Psoas muscle (tissue), 8 donors: ENCODE data around the gene EPHB2. TPM values are rescaled to one million over a fixed set of nuclear protein-coding genes. Genes with fewer than 3 reads are reported as not detected.

ENCODE experiments used
- ATAC-seq, 4 donors: fragments of 200-7000 bp; cut with Tn5 transposase; one replicate each; pipeline ENCODE4 v1.9.1; 2020; ENCODE audit warnings: moderate library complexity in 3 of 4, mild to moderate bottlenecking in 2 of 4
- DNase-seq, 2 donors: peaks; one replicate each; pipeline ENCODE4 v3.0.0-alpha.2; 2020
- H3K27ac ChIP-seq: fragments of 200-600 bp; one replicate; pipeline ENCODE4 v1.8.0; 2022
- H3K27me3 ChIP-seq, 3 donors: fragments of 200-600 bp in 1 of 3; one replicate each; pipeline versions ENCODE4 v1.6.1 to v1.8.0; 2013 to 2022; ENCODE audit warnings: low read length in 2 of 3, mild to moderate bottlenecking in 2 of 3, moderate library complexity in 1 of 3; ENCODE audit not compliant: insufficient read depth in 3 of 3
- H3K36me3 ChIP-seq, 2 donors: fragments of 200-600 bp in 1 of 2; one replicate each; pipeline versions ENCODE4 v1.6.1 to v1.8.0; 2013 to 2022; ENCODE audit warnings: low read depth in 1 of 2, mild to moderate bottlenecking in 1 of 2, moderate library complexity in 1 of 2; ENCODE audit not compliant: insufficient read depth in 1 of 2
- H3K4me1 ChIP-seq: fragments of 200-600 bp; one replicate; pipeline ENCODE4 v1.8.0; 2022
- H3K4me3 ChIP-seq: fragments of 200-600 bp; one replicate; pipeline ENCODE4 v1.8.0; 2022; ENCODE audit warnings: mild to moderate bottlenecking
- H3K9me3 ChIP-seq: fragments of 200-600 bp; one replicate; pipeline ENCODE4 v1.8.0; 2022
- WGBS, 3 donors: extraction: QIAGEN DNeasy Blood & Tissue Kit; methylation state at CpG; one replicate each; pipeline versions ENCODE4 v1.1.6 to v1.1.7; 2013; 5-methylcytosine and 5-hydroxymethylcytosine counted together
- intact Hi-C, 2 donors: fragments of 100-400 bp; cut with DNase I; formaldehyde crosslinking; loops; one replicate each; pipeline versions ENCODE4 v1.11.0 to v1.14.2; 2022
- polyA plus RNA-seq, 3 donors: library from polyadenylated mRNA; stranded (reverse); fragments of 200-250 nt; gene quantifications; one replicate each; pipeline ENCODE4 v1.2.3, GENCODE V29; 2013
- total RNA-seq, 4 donors: library from RNA; stranded (reverse); fragmentation: NEBNext Ultra II Directional in 2 of 4; extraction: Animal tissue kit (Norgen Biotek cat#: 25700) in 2 of 4; gene quantifications; one replicate each; pipeline versions ENCODE4 v1.2.1 to v1.2.4, GENCODE V29; 2021 to 2023
- TF ChIP-seq, protein P1 (sequence below): fragments of 200-600 bp; IDR thresholded peaks from one replicate; pipeline ENCODE4 v1.8.0; 2022; ENCODE audit warnings: antibody characterized with exemption
- donor health status: healthy with polysubstance abuse.
- donor health status: DM: no; HTN: no; CAD: no; lungs with moderate emphysema.
- donor health status: Bipolar disorder and iron deficiency.
- donor health status: healthy.
- donor health status: DM: yes; HTN: yes; CAD: no.
- donor health status: DM: no; HTN: no; CAD: no.
- donor health status: DM: no; HTN: no; CAD: no.
- donor health status: DM: yes; HTN: yes; CAD: no.

EPHB2 gene
- total and polyA plus RNA-seq, 7 donors, result 0.06 to 2.1 (median 0.48) TPM; not detected in 1

DNA sequence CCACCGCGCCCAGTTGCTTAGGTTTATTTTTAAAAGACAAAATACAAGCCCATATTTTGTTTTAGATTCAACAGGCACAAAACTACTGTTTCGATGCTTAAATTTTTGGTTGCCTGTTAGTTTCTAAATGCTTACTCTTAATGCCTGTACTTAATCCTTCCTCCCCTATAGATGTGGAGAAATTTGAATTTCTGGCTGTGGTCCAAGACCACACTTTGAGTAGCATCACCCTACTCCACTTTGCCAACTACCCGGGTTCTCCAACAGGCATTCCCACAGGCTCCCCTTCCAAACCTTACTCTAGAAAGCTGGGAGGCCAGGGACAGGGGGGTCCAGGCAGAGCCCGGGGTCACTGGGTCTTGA, 242.0 kb downstream of the EPHB2 start:
- ATAC-seq, result no peak
- TF ChIP-seq, protein P1, sequence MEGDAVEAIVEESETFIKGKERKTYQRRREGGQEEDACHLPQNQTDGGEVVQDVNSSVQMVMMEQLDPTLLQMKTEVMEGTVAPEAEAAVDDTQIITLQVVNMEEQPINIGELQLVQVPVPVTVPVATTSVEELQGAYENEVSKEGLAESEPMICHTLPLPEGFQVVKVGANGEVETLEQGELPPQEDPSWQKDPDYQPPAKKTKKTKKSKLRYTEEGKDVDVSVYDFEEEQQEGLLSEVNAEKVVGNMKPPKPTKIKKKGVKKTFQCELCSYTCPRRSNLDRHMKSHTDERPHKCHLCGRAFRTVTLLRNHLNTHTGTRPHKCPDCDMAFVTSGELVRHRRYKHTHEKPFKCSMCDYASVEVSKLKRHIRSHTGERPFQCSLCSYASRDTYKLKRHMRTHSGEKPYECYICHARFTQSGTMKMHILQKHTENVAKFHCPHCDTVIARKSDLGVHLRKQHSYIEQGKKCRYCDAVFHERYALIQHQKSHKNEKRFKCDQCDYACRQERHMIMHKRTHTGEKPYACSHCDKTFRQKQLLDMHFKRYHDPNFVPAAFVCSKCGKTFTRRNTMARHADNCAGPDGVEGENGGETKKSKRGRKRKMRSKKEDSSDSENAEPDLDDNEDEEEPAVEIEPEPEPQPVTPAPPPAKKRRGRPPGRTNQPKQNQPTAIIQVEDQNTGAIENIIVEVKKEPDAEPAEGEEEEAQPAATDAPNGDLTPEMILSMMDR, result no peak
- intact Hi-C loops, result no loop called here
- 70 to 80% (median 72%) methylated on average over 5 of the region's 5 CpGs for WGBS, 3 donors
- peaks cover 7 to 69% (median 11%) of the 10 kb centered on the region in 3 donors for H3K27me3 ChIP-seq
- no peak for DNase-seq
- H3K27ac ChIP-seq, result no peak overlapping the region
- peaks cover 3% of the 10 kb centered on the region for H3K9me3 ChIP-seq
- no peak overlapping the region for H3K4me3 ChIP-seq
- H3K4me1 ChIP-seq, result no peaks in the 10 kb centered on the region
- no peaks in the 10 kb centered on the region for H3K36me3 ChIP-seq

- Histone ChIP-seq H3K9me3 (peaks cover 3% of the 10 kb centered on the region), H3K27me3 (peaks cover 7 to 69% (median 11%) of the 10 kb centered on the region in 3 donors), H3K36me3 (no peaks in the 10 kb centered on the region), H3K4me1 (no peaks in the 10 kb centered on the region), H3K4me3 (no peak overlapping the region), H3K27ac (no peak overlapping the region)
- ATAC-seq (no peak), DNase-seq (no peak)
- WGBS, 3 donors, result 6 to 11% (median 9%) methylated on average over 49 to 92 of the region's 92 CpGs
- TF ChIP-seq, protein P1, result no peak
- intact Hi-C loops, result no loop called here
Measured at GRCh38 chr1:22953057-22953739, 242.6 kb downstream of the EPHB2 start.

DNA sequence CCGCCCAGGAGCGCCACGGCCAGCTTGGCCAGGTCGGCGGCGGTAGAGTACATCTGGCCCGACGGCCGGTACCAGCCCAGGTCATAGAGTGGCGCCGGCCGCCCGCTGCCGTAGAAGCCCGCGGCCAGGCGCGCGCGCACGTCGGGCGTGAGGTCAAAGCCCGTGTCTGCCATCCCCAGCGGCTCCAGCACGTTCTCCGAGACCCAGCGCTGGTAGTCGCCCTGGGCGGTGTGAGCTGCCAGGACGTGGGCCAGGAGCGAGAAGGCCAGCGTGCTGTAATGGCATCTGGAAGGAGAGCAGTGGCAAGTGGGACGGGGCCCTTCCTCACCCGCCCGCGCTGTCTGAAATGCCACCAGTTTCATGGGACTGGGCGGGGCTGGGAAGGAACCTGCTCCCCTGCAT, 243.1 kb downstream of the EPHB2 start:
- Histone ChIP-seq H3K4me1 (no peaks in the 10 kb centered on the region), H3K36me3 (no peaks in the 10 kb centered on the region), H3K27ac (no peak overlapping the region), H3K27me3 (peaks cover 7 to 67% (median 11%) of the 10 kb centered on the region in 3 donors), H3K4me3 (no peak overlapping the region), H3K9me3 (peaks cover 3% of the 10 kb centered on the region)
- intact Hi-C loops, result no loop called here
- 10 to 16% (median 12%) methylated on average over 37 to 38 of the region's 38 CpGs for WGBS, 3 donors
- no peak for ATAC-seq
- DNase-seq, result no peak
- TF ChIP-seq, protein P1, result no peak

GRCh38 chr1:22955146-22955545, 244.5 kb downstream of the EPHB2 start:
- H3K9me3 ChIP-seq, result peaks cover 3% of the 10 kb centered on the region
- TF ChIP-seq, protein P1, result no peak
- WGBS, 3 donors, result 84 to 92% (median 86%) methylated on average over 7 of the region's 7 CpGs
- ATAC-seq, result no peak
- H3K4me1 ChIP-seq, result no peaks in the 10 kb centered on the region
- H3K27ac ChIP-seq, result no peak overlapping the region
- intact Hi-C loops, result no loop called here
- peaks cover 7 to 67% (median 11%) of the 10 kb centered on the region in 3 donors for H3K27me3 ChIP-seq
- no peak overlapping the region for H3K4me3 ChIP-seq
- no peak for DNase-seq
- no peaks in the 10 kb centered on the region for H3K36me3 ChIP-seq

DNA sequence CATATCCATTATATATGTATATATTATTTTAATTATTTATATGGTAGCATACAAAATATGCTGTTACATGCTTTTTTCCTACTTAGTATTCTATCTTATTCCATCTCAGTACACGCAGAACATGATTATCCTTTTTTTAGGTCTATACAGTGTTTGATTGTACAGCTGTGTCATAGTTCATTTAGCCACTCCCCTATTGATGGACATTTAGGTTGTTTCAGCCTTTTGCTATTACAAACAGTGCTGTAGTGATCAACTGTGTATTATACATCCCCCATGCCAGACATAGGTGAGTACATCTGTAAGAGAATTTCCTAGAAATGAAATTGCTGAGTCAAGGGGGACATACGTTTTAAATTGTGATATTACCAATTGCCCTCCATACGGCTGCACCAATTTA, 246.4 kb downstream of the EPHB2 start:
- no peaks in the 10 kb centered on the region for H3K9me3 ChIP-seq
- no peak overlapping the region for H3K27ac ChIP-seq
- H3K27me3 ChIP-seq, result peaks cover 7 to 49% (median 11%) of the 10 kb centered on the region in 3 donors
- ATAC-seq (no peak), DNase-seq (no peak)
- no peaks in the 10 kb centered on the region for H3K4me1 ChIP-seq
- intact Hi-C loops, result no loop called here
- 60 to 63% (median 61%) methylated on average over 3 of the region's 3 CpGs for WGBS, 3 donors
- H3K36me3 ChIP-seq, result no peaks in the 10 kb centered on the region
- TF ChIP-seq, protein P1, result no peak
- no peak overlapping the region for H3K4me3 ChIP-seq
